NCI-H510A treated with DMSO at 0.1 percent for 48 hours (cell line): Measurements from ENCODE around the gene STARD5.
"Not testable (repeated sequence)": the region's sequence is repeated elsewhere in the genome, so short reads cannot be mapped to it uniquely, and the experiment has no call there.

Source experiments
- DNase-seq: peaks from one replicate; lab custom pipeline; 2025; lab: John Stamatoyannopoulos, UW

Gene STARD5, protein sequence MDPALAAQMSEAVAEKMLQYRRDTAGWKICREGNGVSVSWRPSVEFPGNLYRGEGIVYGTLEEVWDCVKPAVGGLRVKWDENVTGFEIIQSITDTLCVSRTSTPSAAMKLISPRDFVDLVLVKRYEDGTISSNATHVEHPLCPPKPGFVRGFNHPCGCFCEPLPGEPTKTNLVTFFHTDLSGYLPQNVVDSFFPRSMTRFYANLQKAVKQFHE

GRCh38 chr15:81323944-81324881 lies at the start of gene STARD5:
TSS of gene STARD5 (minus strand) at chr15:81324141. CDS start at chr15:81324099, 42 bp downstream.
- DNase-seq: peak; percentile 92

- no peak for DNase-seq
These were observed 49.2 kb upstream of the STARD5 start for GRCh38 chr15:81373176-81373575.

GRCh38 chr15:81372575-81372974 lies 48.6 kb upstream of the STARD5 start:
- no peak for DNase-seq

- DNase-seq: no peak
These were observed 40.0 kb upstream of the STARD5 start for GRCh38 chr15:81363718-81364500.

- DNase-seq: no peak
These were observed 39.3 kb upstream of the STARD5 start for GRCh38 chr15:81363276-81363675.

DNA sequence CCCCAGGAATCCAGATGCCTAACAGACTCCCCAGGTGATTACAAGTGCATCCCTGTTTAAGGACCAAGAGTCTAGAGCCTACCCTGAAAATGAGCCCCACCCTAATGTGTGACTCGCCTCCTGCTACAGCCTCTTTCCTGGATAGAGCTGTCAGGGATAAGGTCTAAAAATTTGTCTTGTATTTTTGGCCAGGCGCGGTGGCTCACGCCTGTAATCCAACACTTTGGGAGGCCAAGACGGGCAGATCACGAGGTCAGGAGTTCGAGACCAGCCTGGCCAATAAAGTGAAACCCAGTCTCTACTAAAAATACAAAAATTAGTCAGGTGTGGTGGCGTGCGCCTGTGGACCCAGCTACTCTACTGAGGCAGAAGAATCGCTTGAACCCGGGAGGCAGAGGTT lies 38.8 kb upstream of the STARD5 start:
- DNase-seq: no peak

GRCh38 chr15:81361891-81362290 lies 38.0 kb upstream of the STARD5 start:
- no peak for DNase-seq

DNA sequence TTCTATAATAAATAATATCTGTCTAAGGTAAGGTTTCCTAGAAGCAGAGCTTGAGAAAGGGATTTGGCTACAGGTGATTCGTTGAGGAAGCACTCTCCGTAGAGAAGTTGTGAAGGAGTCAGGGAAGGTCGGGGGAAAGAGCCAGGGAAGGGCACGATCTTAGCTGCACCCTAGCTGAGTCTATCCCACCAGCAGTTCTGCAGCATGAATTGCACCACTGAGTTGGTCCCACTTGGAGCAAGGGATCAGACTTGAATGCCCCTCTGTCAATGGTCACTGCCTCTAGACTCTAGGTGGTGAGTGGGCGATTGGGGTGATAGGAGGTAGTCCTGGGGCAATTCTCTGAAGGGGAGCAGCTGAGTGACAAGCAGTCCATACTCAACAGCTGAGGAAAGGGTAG lies 36.5 kb upstream of the STARD5 start:
- DNase-seq: no peak

DNA sequence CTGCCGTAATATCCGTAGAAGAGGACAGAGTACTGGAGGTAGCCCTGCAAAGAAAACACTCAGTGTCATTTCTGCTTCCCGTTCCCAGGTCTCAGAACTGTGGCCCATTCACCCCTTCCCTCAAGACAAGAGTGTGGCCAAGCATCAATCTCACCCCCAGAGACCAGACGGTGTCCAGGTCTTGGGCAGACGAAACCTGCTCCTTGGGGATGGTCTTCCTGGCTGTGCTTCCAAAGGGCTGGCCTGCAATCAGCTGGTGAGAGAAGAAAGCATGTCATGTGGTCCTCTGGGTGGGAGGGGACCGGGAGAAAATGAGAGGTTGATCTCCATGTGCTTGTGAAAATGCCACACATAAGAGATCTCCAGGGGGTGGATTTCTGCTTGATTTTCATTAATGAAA lies 34.3 kb upstream of the STARD5 start:
- no peak for DNase-seq

DNA sequence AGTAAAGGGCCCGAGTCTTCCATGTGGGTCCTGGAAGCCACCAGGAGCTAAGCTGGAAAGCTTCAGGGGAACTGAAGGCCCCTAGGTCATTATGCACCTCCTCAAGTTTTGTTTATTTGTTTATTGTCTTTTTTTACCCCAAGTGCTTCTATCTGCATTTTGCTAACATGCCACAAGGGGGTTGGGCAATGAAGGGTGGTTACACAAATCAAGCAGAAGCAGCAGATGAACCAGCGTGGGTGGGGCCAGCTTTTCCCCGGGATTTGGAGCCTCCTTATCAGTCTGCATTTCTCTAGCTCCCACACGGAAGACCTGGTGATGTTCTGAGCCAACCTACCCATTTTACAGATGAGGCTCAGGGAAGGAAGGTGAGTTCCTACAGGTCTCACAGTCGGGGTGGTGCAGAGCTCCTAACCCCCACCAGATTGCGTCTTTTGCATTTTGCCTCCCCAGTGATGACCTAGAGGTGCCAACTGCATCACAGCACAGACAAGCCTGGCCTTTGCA lies 33.3 kb upstream of the STARD5 start:
- no peak for DNase-seq

- DNase-seq: no peak
These were observed 32.3 kb upstream of the STARD5 start for GRCh38 chr15:81356252-81356651.

GRCh38 chr15:81351651-81352050 lies 27.7 kb upstream of the STARD5 start:
- DNase-seq: no peak

DNA sequence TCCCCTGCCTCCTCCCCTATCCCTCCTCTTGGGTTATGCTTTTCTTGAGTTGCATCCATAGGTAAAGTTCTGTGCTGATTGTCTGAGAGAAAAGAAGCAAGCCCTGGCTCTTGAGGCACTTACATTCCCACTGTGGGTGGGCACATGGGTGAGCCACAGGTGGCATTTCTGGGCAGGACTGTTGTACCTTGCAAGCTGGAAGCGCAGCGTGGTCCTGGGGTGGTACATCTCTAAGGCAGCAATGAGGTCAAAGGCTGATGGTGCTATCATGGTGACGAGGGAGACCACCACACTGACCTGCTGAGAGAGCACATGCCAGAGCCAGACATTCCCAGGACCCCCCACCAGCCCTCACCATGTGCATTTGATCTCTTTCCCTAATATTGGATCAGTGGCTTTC lies 25.3 kb upstream of the STARD5 start:
- DNase-seq: no peak

DNA sequence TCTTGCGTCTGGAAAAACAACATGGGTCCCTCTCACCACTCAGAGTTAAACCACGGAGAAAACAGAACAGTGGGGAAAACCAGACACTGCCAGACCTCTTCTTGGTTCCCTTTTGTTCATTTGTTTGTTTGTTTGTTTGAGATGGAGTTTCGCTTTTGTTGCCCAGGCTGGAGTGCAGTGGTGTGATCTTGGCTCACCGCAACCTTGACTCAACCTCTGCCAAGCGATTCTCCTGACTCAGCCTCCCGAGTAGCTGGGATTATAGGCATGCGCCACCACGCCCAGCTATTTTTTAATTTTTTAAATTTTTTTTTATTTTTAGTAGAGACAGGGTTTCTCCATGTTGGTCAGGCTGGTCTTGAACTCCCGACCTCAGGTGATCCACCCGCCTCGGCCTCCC lies 24.8 kb upstream of the STARD5 start:
- not testable (repeated sequence) for DNase-seq

DNA sequence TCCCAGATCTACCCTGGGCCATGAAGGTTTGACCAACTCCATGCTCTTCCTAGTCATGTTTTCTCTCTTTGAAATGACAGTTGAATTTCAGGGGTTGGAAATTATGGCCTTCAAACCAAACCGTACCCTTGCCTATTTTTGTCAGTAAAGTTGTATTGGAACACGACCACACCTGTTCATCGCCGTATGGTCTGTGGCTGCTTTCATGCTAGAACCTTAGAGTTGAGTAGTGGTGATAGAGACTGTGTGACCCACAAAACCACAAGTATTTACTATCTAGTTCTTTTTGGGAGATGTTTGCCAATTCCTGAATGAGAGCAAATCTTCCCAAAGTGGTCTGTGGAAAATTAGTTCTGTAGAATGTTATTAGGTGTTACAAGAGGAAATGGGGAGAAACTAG lies 24.0 kb upstream of the STARD5 start:
- no peak for DNase-seq

DNA sequence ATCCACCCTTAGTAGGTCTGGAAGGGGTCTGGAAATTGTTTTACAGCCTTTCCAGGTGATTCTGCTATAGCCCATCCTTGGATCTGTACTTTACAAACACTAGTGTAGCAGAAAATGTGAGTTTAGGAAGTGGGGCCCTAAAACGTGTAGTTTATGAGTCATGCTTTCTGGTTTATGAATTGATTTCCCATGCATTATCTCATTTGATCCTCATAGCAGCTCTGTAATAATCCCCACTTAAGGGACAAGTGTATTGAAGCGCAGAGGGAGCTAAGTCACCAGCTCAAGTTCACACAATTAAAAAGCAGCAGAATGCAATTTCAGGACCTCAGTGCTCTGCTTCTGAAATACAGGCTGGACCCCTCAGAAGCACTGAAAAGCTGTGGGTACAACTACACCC lies 22.7 kb upstream of the STARD5 start:
- no peak for DNase-seq

GRCh38 chr15:81343371-81343770 lies 19.4 kb upstream of the STARD5 start:
- DNase-seq: no peak

DNA sequence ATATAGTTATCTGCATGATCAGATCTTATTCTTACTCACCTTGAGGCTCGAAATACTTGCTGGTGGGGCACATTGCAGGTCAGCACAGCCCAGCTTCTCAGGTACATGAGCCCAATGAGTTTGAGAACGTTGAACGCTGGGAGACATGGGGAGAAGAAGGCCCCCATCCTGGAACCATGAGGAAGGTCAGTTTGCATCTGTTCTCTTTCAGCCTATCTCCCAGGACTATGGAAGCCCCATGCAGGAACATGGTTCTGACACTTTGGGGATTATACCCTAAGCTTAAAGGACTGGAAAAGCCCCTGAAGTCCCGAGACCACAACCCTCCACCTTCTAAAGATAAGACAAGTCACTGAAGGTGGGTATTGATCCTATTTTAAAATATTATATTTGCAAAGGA lies 17.4 kb upstream of the STARD5 start:
- DNase-seq: no peak

- no peak for DNase-seq
These were observed 15.9 kb upstream of the STARD5 start for GRCh38 chr15:81339851-81340250.

DNA sequence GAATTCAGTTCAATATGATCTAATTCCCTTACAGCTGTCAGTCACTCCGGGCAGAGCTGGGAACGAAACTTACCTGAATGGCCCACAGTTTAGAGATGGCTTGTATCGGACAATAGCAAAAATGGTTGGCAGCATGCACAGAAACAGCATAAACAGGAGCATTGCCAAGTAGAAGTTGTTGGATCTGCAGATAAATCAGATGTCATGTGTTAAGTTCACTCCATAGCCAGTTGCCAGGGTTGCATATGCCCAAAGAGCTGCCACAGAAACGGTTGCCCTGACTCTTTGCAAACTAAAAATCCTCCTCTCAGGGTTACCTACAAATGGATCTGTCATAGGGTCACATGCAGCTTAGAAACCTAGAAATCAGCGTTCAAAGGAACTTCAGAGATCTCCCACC lies 15.4 kb upstream of the STARD5 start:
- DNase-seq: no peak

- DNase-seq: no peak
These were observed 14.4 kb upstream of the STARD5 start for GRCh38 chr15:81338170-81339007.
